Left forelimb (tissue), 1 donor: ENCODE data around the gene ADM2.
A peak's percentile ranks its signal among the peaks of the same experiment; 100 is the strongest.
"Not testable (repeated sequence)": the region's sequence is repeated elsewhere in the genome, so short reads cannot be mapped to it uniquely, and the experiment has no call there.

ENCODE experiments used
- DNase-seq: peaks from one replicate; pipeline ENCODE4 v3.0.0-alpha.2; 2018; ENCODE audit warnings: low spot score

The ADM2 gene

DNA sequence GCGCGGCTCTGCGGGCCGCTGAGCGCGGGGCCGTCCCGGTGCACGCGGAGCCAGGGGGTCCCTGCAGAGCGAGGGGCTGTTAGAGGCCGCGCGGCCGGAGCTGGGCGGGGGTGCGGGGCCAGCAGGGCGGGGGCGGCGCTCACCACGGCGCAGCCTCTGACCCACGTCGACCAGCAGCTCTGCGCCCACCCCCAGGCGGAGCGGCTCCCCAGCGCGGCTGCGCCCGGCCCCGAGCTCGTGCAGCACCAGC is 44.4 kb downstream of the ADM2 start:
- DNase-seq: no peak

DNA sequence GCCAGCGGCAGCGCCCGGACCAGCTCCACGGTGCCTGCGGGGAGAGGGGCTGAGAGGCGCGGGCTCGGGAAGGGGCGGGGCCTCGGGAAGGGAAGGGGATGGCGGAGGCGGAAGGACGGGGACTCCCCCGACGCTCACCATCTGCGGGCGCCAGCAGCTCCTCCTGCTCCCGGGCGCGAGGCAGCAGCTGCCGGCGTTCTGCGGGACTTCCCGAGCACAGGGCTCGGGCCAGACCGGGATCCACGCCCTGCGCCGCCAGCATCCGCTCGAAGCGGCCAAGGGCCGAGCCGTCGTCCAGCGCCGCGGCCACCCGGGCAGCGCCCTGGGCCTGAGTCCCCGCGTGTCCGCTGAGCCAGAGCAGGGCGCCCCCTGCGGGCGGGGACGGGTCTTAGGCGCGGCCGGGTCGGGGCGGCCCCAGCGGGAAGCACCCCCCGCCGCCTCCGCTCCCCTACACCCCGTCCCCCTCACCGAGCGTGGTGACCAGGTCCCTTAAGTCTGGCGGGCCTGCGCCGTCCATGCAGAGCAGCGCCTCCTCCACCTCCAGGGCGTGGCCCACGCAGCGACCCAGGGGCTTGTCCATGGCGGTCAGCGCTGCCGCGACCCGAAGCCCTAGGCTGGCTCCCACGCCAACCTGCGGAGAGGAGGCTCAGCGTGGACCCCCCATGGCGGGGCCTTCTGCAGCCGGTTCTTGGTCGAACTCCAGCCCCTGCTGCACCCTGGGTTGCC is 44.9 kb downstream of the ADM2 start:
- DNase-seq: peak; percentile 90

DNA sequence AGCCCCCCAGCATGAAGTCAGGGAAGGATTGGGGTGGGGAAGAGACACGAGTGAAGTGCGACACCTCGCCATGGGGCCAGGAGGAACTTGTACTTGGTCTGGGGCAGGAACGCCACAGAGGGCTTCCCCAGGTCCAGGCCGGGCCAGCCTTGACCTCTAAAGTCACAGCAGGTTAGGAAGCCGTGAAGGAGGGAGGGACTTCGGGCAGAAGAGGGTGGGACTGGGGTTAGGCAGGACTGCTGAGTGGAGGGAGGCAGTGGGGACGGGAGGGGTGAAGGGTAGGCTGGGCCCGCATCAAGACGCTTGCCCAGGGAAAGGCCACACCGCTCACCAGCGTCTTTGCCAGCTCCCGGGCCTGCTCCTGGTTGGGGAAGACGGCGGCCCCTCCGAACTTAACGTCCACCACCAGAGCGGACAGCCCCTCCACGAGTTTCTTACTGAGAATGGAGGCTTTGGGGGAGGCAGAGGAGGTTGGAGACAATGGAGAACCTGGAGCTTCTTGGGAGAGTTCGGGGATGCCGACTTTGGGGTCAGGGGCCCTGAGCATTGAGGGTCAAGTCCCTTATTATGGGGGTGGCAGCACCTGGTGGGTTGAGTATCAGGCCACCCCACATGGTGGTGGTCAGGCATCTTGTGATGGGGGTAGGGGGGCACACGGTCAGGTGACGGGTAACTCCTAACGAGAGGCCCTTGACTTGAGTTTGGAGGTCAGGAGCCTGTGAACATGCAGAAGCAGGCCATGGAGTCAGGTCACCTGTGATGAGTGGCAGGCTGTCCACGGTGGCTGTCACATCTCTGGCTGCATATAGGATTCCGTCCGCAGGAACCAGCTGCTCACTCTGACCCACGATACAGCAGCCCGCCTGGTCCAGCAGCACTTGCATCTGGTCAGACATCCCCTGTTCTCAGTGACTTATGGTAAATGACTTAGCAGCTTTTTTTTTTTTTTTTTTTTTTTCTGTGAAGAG is 45.8 kb downstream of the ADM2 start:
- no peak for DNase-seq

DNA sequence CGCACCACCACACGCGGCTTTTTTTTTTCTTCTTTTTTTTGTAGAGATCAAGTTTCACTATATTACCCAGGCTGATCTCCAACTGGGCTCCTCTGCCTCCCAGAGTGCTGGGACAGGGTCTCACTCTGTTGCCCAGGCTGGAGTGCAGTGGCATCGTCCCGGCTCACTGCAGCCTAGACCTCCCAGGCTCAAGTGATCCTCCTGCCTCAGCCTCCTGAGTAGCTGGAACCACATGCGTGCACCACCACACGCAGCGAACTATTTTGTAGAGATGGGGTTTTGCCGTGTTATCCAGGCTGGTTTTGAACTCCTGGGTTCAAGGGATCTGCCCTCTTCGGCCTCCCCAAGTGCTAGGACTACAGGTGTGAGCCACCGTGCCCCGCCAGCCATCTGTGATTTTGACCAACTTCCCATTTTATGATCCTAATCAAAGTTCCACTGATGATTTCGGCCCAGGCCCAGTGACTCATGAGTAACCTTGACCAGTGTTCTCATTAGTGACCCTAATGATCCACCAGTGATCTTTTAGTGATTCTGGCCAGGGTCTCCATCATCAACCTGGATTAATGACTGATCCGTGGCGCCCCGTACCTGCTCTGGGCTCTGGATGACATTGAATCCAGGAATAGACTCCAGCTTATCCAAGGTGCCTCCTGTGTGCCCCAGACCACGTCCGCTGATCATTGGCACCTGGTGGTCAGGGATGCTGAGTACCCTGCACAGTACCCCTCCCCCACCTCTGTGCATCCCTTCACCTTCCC is 46.8 kb downstream of the ADM2 start:
- no peak for DNase-seq

DNA sequence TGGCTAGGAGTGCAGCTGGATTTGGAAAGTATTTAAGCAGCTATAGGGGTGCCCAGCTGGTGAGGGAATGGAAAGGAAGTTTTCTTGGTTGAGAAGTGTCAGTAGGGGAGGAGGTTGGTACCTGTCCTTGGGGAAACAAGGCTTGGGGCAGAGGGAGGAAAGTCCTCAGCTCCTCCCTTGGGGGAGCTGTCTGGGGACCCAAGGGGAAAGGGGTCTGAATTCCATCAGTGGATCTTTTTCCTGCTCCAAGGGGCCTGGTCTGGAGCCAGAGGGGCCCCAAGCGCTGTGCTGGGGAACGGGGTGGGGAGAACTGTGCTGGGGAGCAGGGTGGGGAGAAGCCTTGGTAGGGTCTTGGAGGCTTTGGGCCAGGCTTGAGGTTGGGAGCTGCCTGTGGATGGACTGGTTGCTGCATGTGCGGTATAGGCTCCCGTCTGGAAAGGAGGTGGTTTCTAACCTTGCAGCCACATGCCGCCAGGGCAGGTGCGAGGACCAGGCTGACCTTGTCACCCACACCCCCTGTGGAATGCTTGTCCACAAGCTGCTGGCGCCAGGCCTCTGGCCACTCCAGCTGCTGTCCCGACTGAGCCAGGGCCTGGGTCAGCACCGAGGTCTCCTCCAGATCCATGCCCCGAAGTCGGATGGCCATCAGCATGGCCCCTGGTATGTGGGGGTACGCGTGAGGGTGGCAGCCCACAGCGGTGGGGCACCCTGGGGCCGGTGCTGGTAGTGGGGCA is 47.5 kb downstream of the ADM2 start:
- DNase-seq: no peak

DNA sequence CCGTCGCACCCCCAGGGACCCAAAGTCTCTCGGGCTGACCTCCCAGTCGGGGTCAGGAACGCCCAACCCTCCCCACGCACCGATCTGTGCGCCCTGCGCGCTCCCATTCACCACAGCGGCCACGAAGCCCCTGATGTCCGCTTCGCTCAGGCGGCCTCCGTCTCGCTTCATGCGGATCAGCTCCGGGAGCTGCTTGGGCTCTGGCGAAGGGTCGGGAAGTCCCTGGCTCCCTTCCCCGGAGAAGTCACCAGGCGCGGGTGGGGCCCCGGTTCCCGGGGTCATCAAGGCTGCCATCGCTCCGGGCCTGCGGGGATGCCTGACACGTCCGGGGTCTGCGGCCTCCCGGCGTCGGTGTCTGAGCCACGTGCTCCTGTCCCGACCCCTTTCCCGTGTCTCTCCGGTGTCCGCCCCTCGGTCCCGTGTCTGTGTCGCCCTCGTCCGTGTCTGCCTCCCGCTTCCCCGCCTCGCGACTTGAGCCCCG is 48.1 kb downstream of the ADM2 start:
- no peak for DNase-seq

DNA sequence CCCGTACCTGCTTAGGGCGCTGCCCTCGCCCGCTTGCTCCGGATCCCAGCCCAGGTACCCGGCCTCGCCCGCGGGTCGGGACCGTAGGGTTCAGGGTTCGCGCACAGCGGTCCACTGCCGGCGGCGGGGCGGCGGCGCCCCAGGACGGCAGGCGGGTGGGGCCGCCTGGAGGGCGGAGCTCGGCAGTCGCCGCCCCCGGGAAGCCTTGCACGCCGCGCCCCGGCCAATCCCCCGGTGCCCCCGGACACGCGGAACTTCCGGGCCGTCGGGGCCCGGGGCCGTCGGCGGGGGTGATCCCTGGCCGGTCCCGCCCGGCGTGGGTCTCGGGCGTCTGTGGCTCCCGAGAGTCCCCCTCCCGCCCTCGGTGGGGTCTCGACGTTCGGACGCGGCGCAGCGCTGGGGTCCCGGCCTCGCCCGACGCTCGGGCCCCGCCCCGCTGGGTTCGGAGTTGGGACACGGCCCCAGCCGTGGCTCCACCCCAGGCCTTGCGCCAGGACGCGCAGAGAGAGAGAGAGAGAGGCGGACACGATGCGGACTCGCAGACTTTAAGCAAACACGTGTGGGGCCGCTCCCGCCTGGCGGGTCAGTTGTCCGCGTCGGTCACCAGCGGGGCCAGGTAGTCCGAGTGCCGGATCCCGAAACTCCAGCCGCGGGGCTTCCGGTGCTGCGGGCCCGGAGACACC is 48.7 kb downstream of the ADM2 start, which contains the start of gene TYMP:
Gene TYMP, minus strand, starts transcription at position 116 of the 683 bp plus-strand sequence. CDS start 303 bp downstream, outside the sequence.
- DNase-seq: peak; percentile 85

DNA sequence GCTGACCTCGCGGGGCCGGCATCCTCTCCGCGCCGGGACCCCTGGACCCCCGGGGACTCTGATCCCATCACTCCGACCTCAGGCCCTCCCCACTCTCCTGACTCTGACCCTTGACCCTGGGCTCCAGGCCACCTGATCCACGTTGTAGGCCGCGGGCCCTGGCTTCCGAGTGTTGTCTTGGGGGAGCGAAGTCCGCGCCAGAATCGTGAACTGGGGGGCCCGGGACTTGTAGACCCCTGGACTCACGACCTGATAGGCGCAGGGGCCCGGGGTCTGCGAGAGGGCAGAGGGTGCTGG is 49.2 kb downstream of the ADM2 start:
- no peak for DNase-seq

DNA sequence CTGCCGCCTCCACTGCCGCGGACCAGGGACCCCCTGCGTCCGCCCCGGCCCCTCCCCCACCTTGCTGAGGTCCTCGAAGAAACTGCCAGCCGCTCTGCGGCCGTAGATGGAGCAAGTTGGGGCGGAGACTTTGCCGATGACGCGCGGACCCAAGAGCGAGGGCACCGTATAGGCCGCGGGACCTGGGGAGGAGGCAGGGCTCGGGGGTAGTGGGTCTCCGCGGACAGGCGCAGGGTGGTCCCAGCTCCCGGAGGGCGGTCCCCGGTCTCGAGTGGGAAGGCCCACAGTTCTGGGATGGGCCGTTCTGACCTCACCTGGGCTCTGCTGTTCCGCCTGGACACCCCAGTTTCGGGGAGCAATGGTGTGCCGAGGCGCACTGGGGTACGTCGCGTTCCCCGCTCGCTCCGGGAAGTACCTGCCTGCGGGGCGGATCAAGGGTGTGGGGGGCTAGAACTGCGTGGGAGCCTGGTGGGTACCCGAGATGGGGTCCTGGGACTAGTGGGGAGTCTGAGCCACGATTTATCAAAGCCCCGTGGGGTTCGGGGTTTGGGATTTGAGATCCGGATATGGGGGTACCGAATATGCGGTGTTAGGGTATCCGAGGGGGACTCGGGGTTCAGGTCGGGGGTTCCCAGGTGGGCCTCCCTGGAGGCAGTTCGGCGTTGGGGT is 49.7 kb downstream of the ADM2 start:
- peak; percentile 76 for DNase-seq

DNA sequence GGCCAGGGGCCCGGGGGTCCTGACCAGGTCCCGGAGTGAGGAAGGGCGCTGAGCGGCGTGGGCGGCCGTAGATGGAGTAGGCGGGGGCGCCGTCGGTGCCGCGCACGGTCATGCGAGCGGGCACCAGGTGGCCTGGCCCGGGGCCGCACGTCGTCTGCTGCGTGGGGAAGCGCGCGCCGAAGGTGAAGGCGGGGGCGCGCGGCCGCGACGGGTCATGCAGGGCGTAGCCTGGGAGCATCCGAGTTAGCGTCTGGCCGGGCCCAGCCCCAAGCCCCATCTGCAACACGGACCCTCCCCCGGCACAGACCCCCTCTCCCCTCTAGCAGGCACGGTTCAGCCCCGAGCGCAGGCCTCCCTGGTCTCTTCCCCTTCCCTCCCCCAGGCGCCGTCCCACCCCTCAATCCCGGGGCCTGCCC is 50.2 kb downstream of the ADM2 start:
- DNase-seq: no peak

DNA sequence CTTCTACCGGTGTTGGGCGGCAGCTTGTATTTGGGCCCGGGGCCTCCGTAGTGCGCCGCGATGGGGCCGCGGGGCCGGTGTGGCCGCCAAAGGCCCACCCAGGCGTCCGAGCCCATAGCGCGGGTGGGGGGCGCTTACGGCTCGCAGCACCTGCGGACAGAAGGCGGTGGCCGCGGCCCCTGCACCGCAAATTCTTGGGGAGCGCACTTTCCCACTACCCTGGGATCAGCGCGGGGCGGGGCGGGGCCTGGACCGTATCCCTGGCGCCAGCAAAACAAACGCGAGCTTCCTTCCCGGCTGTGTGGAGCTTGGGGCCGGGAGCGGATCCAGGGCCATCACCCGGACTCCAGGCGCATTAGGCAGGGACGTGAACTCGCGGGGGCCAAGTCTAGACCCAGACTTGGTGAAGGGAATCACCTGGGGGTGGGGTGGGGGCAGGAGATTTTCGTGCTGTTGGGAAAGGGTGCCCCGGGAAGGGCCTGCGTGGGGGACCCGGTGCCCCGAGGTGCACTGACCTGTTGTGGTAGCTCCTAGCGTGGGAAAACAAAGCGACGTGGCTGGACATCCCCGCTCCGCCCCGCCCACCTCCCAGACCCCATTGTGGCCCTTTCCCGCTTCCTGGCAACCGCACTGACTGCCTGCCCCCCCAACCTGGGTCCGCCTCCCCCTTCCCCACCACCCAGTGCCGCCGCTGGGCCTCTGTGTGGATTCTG is 50.8 kb downstream of the ADM2 start:
- DNase-seq: peak; percentile 84

DNA sequence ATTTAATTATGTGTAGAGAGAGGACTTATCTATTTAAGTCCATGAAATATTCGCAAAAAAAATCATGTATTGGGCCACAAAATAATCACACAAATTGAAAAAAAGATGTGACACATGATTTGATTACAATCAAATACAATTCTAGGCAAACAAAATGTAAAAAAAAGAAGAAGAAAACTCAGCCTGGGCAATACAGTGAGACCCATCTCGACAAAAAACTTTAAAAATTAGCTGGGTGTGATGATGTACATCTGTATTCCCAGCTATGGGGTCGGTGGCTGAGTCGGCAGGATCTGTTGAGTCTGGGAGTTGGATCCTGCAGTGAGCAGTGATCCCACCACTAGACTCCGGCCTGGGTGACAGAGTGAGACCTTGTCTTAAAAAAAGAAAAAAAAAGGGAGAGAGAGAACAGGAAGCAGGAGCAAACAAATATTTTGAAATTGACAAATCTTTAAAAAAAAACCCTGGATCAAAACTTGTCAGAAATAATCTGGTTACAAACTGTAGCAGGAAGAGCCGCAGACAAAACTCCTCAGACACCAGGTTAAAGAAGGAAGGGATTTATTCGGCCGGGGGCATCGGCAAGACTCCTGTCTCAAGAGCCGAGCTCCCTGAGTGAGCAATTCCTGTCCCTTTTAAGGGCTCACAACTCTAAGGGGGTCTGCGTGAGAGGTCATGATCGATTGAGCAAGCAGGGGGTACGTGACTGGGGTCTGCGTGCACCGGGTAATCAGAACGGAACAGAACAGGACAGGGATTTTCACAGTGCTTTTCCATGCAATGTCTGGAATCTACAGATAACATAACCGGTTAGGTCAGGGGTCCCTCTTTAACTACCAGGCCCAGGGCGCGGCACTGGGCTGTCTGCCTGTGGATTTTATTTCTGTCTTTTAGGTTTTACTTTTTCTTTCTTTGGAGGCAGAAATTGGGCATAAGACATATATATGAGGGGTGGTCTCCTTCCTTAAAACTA is 51.8 kb downstream of the ADM2 start:
- no peak for DNase-seq

DNA sequence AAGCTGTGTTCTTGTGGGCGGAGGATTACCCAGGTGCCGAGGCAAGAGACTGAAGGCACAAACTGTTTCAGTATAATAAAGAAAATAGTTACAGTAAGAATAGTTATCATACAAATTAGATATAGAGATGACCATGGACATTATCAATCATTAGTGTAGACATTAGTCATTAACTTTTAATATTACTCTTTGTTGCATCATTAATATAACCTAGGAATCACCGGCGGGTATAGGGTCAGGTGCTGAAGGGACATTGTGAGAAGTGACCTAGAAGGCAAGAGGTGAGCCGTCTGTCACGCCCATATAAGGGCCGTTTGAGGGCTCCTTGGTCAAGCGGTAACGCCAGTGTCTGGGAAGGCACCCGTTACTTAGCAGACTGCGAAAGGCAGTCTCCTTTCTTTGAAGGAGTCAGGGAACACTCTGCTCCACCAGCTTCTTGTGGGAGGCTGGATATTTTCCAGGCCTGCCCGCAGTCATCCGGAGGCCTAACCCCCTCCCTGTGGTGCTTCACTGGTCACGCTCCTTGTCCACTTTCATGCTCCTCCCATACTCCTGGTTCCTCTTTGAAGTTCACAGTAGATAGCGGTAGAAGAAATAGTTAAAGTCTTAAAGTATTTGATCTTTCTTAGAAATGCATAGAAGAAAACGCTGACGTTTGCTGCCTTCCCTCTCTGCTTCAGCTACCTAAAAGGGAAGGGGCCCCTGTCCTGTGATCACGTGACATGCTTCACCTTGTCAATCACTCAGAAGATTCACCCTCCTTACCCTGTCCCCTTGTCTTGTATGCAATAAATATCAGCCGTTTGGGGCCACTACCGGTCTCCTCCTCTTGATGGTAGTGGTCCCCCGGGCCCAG is 52.7 kb downstream of the ADM2 start:
- not testable (repeated sequence) for DNase-seq

DNA sequence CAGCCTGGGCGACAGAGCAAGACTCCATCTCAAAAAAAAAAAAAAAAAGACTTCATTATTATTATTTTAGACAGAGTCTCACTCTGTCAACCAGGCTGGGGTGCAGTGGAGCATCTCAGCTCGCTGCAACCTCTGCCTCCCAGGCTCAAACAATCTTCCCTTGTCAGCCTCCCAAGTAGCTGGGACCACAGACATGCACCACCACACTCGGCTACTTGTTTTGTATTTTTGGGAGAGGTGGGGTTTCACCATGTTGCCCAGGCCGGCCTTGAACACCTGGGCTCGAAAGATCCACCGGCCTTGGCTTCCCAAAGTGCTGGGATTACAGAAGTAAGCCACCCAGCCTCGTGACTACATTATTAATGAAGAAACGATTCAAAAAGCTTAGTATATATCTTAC is 53.8 kb downstream of the ADM2 start:
- no peak for DNase-seq
